Uterus (tissue), 2 donors: ENCODE measurements around the gene FMN1.

Experiments used
- CTCF ChIP-seq, 4 experiments: fragments of 200-600 bp in 2 of 4; fragments of 450-650 bp in 2 of 4; sonication (generic) in 2 of 4; IDR thresholded peaks; one replicate each; pipeline ENCODE4 v1.5.1; 2016 to 2019; ENCODE audit warnings: antibody characterized with exemption in 4 of 4, mild to moderate bottlenecking in 2 of 4, moderate library complexity in 1 of 4
- POLR2A ChIP-seq, 2 donors: fragments of 450-650 bp; IDR thresholded peaks; one replicate each; pipeline ENCODE4 v1.6.1; 2016; ENCODE audit warnings: antibody characterized with exemption in 2 of 2, mild to moderate bottlenecking in 1 of 2, moderate library complexity in 1 of 2

- TF ChIP-seq POLR2A (IDR thresholded peaks at IDR 0.05), result no peak
- no peak for TF ChIP-seq CTCF (IDR thresholded peaks at IDR 0.05)
Observed at GRCh38 chr15:32901192-32901591, 293.3 kb downstream of the FMN1 start.
